Heart right ventricle (tissue), 16 donors: ENCODE data around the gene APOBEC3A. TPM values are rescaled to one million over a fixed set of nuclear protein-coding genes. Genes with fewer than 3 reads are reported as not detected.
A peak's percentile ranks its signal among the peaks of the same experiment; 100 is the strongest.

Source experiments
- ATAC-seq, 8 donors: fragments of 200-7000 bp; cut with Tn5 transposase; one replicate each; pipeline ENCODE4 v1.9.1; 2020; ENCODE audit warnings: mild to moderate bottlenecking in 8 of 8, moderate library complexity in 8 of 8, moderate number of reproducible peaks in 1 of 8
- DNase-seq, 2 donors: peaks; one replicate each; pipeline ENCODE4 v3.0.0-alpha.2; 2020
- H3K27ac ChIP-seq, 10 donors: fragments of 200-600 bp; sonication (generic) in 2 of 10; one replicate each; pipeline versions ENCODE4 v1.5.0 to v1.8.0; 2020 to 2022; ENCODE audit warnings: mild to moderate bottlenecking in 3 of 10
- H3K27me3 ChIP-seq, 7 donors: fragments of 200-600 bp; one replicate each; pipeline ENCODE4 v1.8.0; 2021 to 2022; ENCODE audit warnings: mild to moderate bottlenecking in 2 of 7
- H3K36me3 ChIP-seq, 9 donors: fragments of 200-600 bp; sonication (generic) in 1 of 9; one replicate each; pipeline versions ENCODE4 v1.5.0 to v1.8.0; 2020 to 2022; ENCODE audit warnings: mild to moderate bottlenecking in 2 of 9
- H3K4me1 ChIP-seq, 9 donors: fragments of 200-600 bp; sonication (generic) in 1 of 9; one replicate each; pipeline versions ENCODE4 v1.5.0 to v1.8.0; 2020 to 2022; ENCODE audit warnings: mild to moderate bottlenecking in 4 of 9
- H3K4me3 ChIP-seq, 10 donors: fragments of 200-600 bp; sonication (generic) in 2 of 10; one replicate each; pipeline versions ENCODE4 v1.5.0 to v1.8.0; 2020 to 2022; ENCODE audit warnings: mild to moderate bottlenecking in 7 of 10, moderate library complexity in 2 of 10
- H3K9me3 ChIP-seq, 11 donors: fragments of 200-600 bp in 10 of 11; sonication (generic) in 2 of 11; one replicate each; pipeline versions ENCODE4 v1.5.0 to v1.8.0; 2013 to 2022; ENCODE audit warnings: mild to moderate bottlenecking in 2 of 11, control low read depth in 1 of 11, moderate library complexity in 1 of 11
- CTCF ChIP-seq, 9 donors: fragments of 200-600 bp; sonication (generic) in 2 of 9; IDR thresholded peaks; one replicate each; pipeline versions ENCODE4 v1.5.0 to v1.8.0; 2021 to 2022; ENCODE audit warnings: antibody characterized with exemption in 9 of 9, mild to moderate bottlenecking in 5 of 9, moderate library complexity in 1 of 9
- WGBS, 2 donors: extraction: QIAGEN DNeasy Blood & Tissue Kit; methylation state at CpG; one replicate each; pipeline ENCODE4 v1.1.7; 2013; ENCODE audit warnings: inconsistent platforms in 1 of 2; 5-methylcytosine and 5-hydroxymethylcytosine counted together
- intact Hi-C, 10 donors: fragments of 100-400 bp; cut with DNase I; formaldehyde crosslinking; loops; one replicate each; pipeline versions ENCODE4 v1.11.1 to v1.14.2; 2022
- polyA plus RNA-seq, 2 donors: library from polyadenylated mRNA; stranded (reverse); fragments of 200-250 nt; gene quantifications; one replicate each; pipeline ENCODE4 v1.2.3, GENCODE V29; 2013
- total RNA-seq, 10 donors: library from RNA; stranded (reverse); fragmentation: NEBNext Ultra II Directional in 3 of 10; extraction: Animal tissue kit (Norgen Biotek cat#: 25700) in 3 of 10; gene quantifications; one replicate each; pipeline versions ENCODE4 v1.2.1 to v1.2.4, GENCODE V29; 2021 to 2023
- donor health status: Arrhythmogenic right ventricular cardiomyopathy.
- donor health status: ischemic (EF 13 %, LVEDD 7.1; RV severe dilation, severe dysfunction).
- donor health status: healthy with polysubstance abuse.
- donor health status: DM: no; HTN: yes; CAD: no.
- donor health status: DM: no; HTN: no; CAD: no.
- donor health status: ischemic (EF 25% LVEDD 6.9; RV normal size, moderate dysfunction).
- donor health status: ischemic (EF 25% LVEDD 5.7; RV mildly dilated, moderate dysfunction).
- donor health status: healthy.
- donor health status: DM: yes; HTN: yes; CAD: no.
- donor health status: Ischemic cardiomyopathy.
- donor health status: ischemic (EF 35%, LVEDD 5.7; RV mildly dilated, moderate dysfunction).
- donor health status: nonischemic (EF 11% LVEDD 7.7; RV severe dilation, severe dysfunction).
- donor health status: DM: yes; HTN: yes; CAD: no.
- donor health status: PGD.
- donor health status: ischemic (EF 29% LVEDD 5.4; RV normal size, mild dysfunction).
- donor health status: nonischemic (EF 23%, LVEDD 6.1; RV moderate dilation, normal function).

Gene APOBEC3A
- total and polyA plus RNA-seq, 12 donors = 0.20 to 5.6 (median 0.93) TPM; not detected in 2

GRCh38 chr22:38921120-38921519 lies 36.3 kb upstream of the APOBEC3A start:
- Histone ChIP-seq H3K9me3 (no peaks in the 10 kb centered on the region), H3K27me3 (peaks cover 0 to 20% (median 0%) of the 10 kb centered on the region in 7 donors), H3K27ac (no peak overlapping the region), H3K36me3 (no peaks in the 10 kb centered on the region), H3K4me1 (peaks cover 0 to 26% (median 16%) of the 10 kb centered on the region in 9 donors), H3K4me3 (no peak overlapping the region)
- DNase-seq (no peak), ATAC-seq (no peak)
- intact Hi-C loops = loop anchor here in 6 of 10 donors (5.0 to 10.0 kb wide), 3 partner anchors 39 to 49 kb away; partner anchors contain the start of gene CBX6 (in 2 of the 6)
- TF ChIP-seq CTCF (IDR thresholded peaks at IDR 0.05) = no peak
- WGBS, 2 donors = 38 to 47% methylated on average over 6 of the region's 6 CpGs

GRCh38 chr22:38921806-38922205 lies 35.6 kb upstream of the APOBEC3A start:
- ATAC-seq = no peak
- Histone ChIP-seq H3K4me1 (peaks cover 0 to 26% (median 17%) of the 10 kb centered on the region in 9 donors), H3K4me3 (no peak overlapping the region), H3K27me3 (peaks cover 0 to 20% (median 0%) of the 10 kb centered on the region in 7 donors), H3K36me3 (no peaks in the 10 kb centered on the region), H3K27ac (no peak overlapping the region), H3K9me3 (no peaks in the 10 kb centered on the region)
- DNase-seq = no peak
- no peak for TF ChIP-seq CTCF (IDR thresholded peaks at IDR 0.05)
- WGBS, 2 donors = 80 to 90% methylated on average over 4 of the region's 4 CpGs
- intact Hi-C loops = loop anchor here in 6 of 10 donors (5.0 to 10.0 kb wide), 3 partner anchors 40 to 50 kb away; partner anchors contain the start of gene CBX6 (in 2 of the 6)

GRCh38 chr22:38923463-38924346 lies 33.7 kb upstream of the APOBEC3A start:
- no peaks in the 10 kb centered on the region for H3K9me3 ChIP-seq
- no peaks in the 10 kb centered on the region for H3K36me3 ChIP-seq
- 27 to 32% methylated on average over 10 of the region's 10 CpGs for WGBS, 2 donors
- peak; percentile 66 to 83 for DNase-seq
- H3K4me3 ChIP-seq = peak overlapping the region in 8 of 10 donors; percentile 5 to 40 (median 32)
- H3K27ac ChIP-seq = peak overlapping the region; percentile 11 to 93 (median 86)
- peak in 3 of 9 donors; percentile 40 to 48 (median 43) for TF ChIP-seq CTCF (IDR thresholded peaks at IDR 0.05)
- ATAC-seq = peak; percentile 94 to 97 (median 96)
- peaks cover 0 to 39% (median 4%) of the 10 kb centered on the region in 7 donors for H3K27me3 ChIP-seq
- intact Hi-C loops = loop anchor here in 8 of 10 donors (1.0 to 10.0 kb wide), 5 partner anchors 41 to 51 kb away; partner anchors contain the start of gene CBX6 (in 4 of the 8)
- H3K4me1 ChIP-seq = peaks cover 4 to 34% (median 25%) of the 10 kb centered on the region in 9 donors

- Histone ChIP-seq H3K4me3 (peak overlapping the region in 8 of 10 donors; percentile 5 to 40 (median 32)), H3K27me3 (peaks cover 0 to 46% (median 7%) of the 10 kb centered on the region in 7 donors), H3K4me1 (peaks cover 4 to 34% (median 25%) of the 10 kb centered on the region in 9 donors), H3K36me3 (no peaks in the 10 kb centered on the region), H3K27ac (peak overlapping the region; percentile 11 to 93 (median 86)), H3K9me3 (no peaks in the 10 kb centered on the region)
- WGBS, 2 donors = 13 to 15% methylated on average over 9 of the region's 9 CpGs
- intact Hi-C loops = loop anchor here in 8 of 10 donors (1.0 to 10.0 kb wide), 5 partner anchors 42 to 52 kb away; partner anchors contain the start of gene CBX6 (in 4 of the 8)
- TF ChIP-seq CTCF (IDR thresholded peaks at IDR 0.05) = no peak
- peak; percentile 61 to 78 for DNase-seq
- peak in 7 of 8 donors; percentile 51 to 83 (median 74) for ATAC-seq
Measured at GRCh38 chr22:38924347-38924952, 33.0 kb upstream of the APOBEC3A start.
